HUES6 (cell line): ENCODE data around the gene CTRB1.
"Not testable (repeated sequence)": the region's sequence is repeated elsewhere in the genome, so short reads cannot be mapped to it uniquely, and the experiment has no call there.

Experiments
- H3K27ac ChIP-seq: 2 replicates; pipeline ENCODE4 v1.7.0; 2013; ENCODE audit warnings: low read depth, mild to moderate bottlenecking, low read length, inconsistent platforms
- H3K27me3 ChIP-seq: 2 replicates; pipeline ENCODE4 v1.6.1; 2013; ENCODE audit warnings: low read length; ENCODE audit not compliant: control insufficient read depth, insufficient read depth
- H3K36me3 ChIP-seq: 2 replicates; pipeline ENCODE4 v1.6.1; 2013; ENCODE audit warnings: low read length; ENCODE audit not compliant: control insufficient read depth, insufficient read depth
- H3K4me1 ChIP-seq: 2 replicates; pipeline ENCODE4 v1.6.1; 2013; ENCODE audit warnings: low read length; ENCODE audit not compliant: control insufficient read depth, insufficient read depth
- H3K4me3 ChIP-seq: 2 replicates; pipeline ENCODE4 v1.5.1; 2013; ENCODE audit warnings: low read depth, low read length
- H3K9ac ChIP-seq: one replicate; pipeline ENCODE4 v1.6.1; 2013; ENCODE audit warnings: mild to moderate bottlenecking, low read length
- H3K9me3 ChIP-seq: 2 replicates; pipeline ENCODE4 v1.6.1; 2013; ENCODE audit warnings: low read depth, low read length; ENCODE audit not compliant: control insufficient read depth, insufficient read depth

Gene CTRB1

GRCh38 chr16:75267631-75268264 lies 49.0 kb downstream of the CTRB1 start:
- Histone ChIP-seq H3K4me3 (no peak overlapping the region), H3K9me3 (no peaks in the 10 kb centered on the region), H3K4me1 (peaks cover 41% of the 10 kb centered on the region), H3K9ac (no peak overlapping the region), H3K27ac (no peak overlapping the region), H3K36me3 (peaks cover 14% of the 10 kb centered on the region), H3K27me3 (no peaks in the 10 kb centered on the region)

- H3K36me3 ChIP-seq, H3K9ac ChIP-seq, H3K27ac ChIP-seq, H3K9me3 ChIP-seq, H3K27me3 ChIP-seq, H3K4me3 ChIP-seq: not testable (repeated sequence)
- H3K4me1 ChIP-seq: peaks cover 32% of the 10 kb centered on the region
Measured at GRCh38 chr16:75269358-75269757, 50.6 kb downstream of the CTRB1 start.

- H3K4me3 ChIP-seq: no peak overlapping the region
Measured at GRCh38 chr16:75271441-75272096, 52.8 kb downstream of the CTRB1 start.

GRCh38 chr16:75272097-75272551 lies 53.3 kb downstream of the CTRB1 start:
- H3K36me3 ChIP-seq: no peaks in the 10 kb centered on the region
- H3K4me1 ChIP-seq: peaks cover 20% of the 10 kb centered on the region; the same call in 1 of the 2 replicates
- H3K27ac ChIP-seq: no peak overlapping the region
- H3K4me3 ChIP-seq: no peak overlapping the region
- H3K9ac ChIP-seq: no peak overlapping the region
- H3K9me3 ChIP-seq: no peaks in the 10 kb centered on the region
- H3K27me3 ChIP-seq: no peaks in the 10 kb centered on the region

More at GRCh38 chr16:75271441-75272096, 52.8 kb downstream of the CTRB1 start:
- Histone ChIP-seq H3K36me3 (no peaks in the 10 kb centered on the region), H3K27ac (no peak overlapping the region), H3K4me1 (peaks cover 23% of the 10 kb centered on the region), H3K27me3 (no peaks in the 10 kb centered on the region), H3K9ac (no peak overlapping the region), H3K9me3 (no peaks in the 10 kb centered on the region)

- H3K36me3 ChIP-seq, H3K9ac ChIP-seq, H3K27ac ChIP-seq, H3K4me3 ChIP-seq, H3K27me3 ChIP-seq, H3K9me3 ChIP-seq: not testable (repeated sequence)
- H3K4me1 ChIP-seq: peaks cover 18% of the 10 kb centered on the region; the same call in 1 of the 2 replicates
Measured at GRCh38 chr16:75272629-75273028, 53.8 kb downstream of the CTRB1 start.

- H3K27ac ChIP-seq: no peak overlapping the region
- H3K4me3 ChIP-seq: no peak overlapping the region
- H3K27me3 ChIP-seq: no peaks in the 10 kb centered on the region
- H3K36me3 ChIP-seq: no peaks in the 10 kb centered on the region
- H3K9ac ChIP-seq: no peak overlapping the region
- H3K9me3 ChIP-seq: no peaks in the 10 kb centered on the region
- peaks cover 12% of the 10 kb centered on the region; the same call in 1 of the 2 replicates for H3K4me1 ChIP-seq
Measured at GRCh38 chr16:75273054-75273925, 54.5 kb downstream of the CTRB1 start.
